NB4 (cell line): Measurements from ENCODE around the gene MAST4.

Experiments
- CTCF ChIP-seq: IDR thresholded peaks from one replicate; pipeline ENCODE4 v1.5.1; 2012; ENCODE audit warnings: low read depth, low read length
- MYC ChIP-seq: IDR thresholded peaks from 2 replicates; pipeline ENCODE4 v1.6.1; 2011; ENCODE audit warnings: low read depth, low read length
- POLR2A ChIP-seq: IDR thresholded peaks from 2 replicates; pipeline ENCODE4 v1.6.1; 2011; ENCODE audit warnings: mild to moderate bottlenecking; ENCODE audit not compliant: insufficient read length; ENCODE audit errors: extremely low read depth
- TF ChIP-seq, protein P1 (sequence below): IDR thresholded peaks from 2 replicates; pipeline ENCODE4 v1.6.1; 2011; ENCODE audit warnings: low read depth, low read length

DNA sequence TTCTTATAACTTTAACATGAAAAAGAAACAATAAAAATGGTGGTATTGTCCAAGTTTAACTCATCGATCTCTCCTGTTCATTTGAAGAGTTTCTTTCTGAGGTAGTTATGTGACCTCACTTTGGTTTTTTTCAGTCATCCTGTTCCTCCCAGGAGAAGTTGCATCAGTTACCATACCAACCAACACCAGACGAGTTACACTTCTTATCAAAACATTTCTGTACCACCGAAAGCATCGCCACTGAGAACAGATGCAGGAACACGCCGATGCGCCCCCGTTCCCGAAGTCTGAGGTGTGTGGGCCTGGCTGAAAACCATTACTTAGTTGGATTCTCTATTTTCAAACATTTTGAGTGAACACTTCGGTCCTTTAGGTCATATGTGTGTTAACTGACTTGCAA lies 504.1 kb downstream of the MAST4 start:
- TF ChIP-seq CTCF, result no peak
- TF ChIP-seq POLR2A, result no peak
- TF ChIP-seq, protein P1, sequence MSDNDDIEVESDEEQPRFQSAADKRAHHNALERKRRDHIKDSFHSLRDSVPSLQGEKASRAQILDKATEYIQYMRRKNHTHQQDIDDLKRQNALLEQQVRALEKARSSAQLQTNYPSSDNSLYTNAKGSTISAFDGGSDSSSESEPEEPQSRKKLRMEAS, result no peak
- TF ChIP-seq MYC, result no peak
